Endothelial cell of umbilical vein (primary cell): ENCODE data around the gene SEMA5A.

Experiments used
- EZH2 ChIP-seq: IDR thresholded peaks from 2 replicates; pipeline ENCODE4 v1.6.1; 2012; ENCODE audit warnings: borderline replicate concordance, low read depth, mild to moderate bottlenecking, moderate library complexity, low read length, inconsistent platforms; ENCODE audit not compliant: severe bottlenecking
- MAX ChIP-seq: IDR thresholded peaks from 2 replicates; pipeline ENCODE4 v1.6.1; 2011; ENCODE audit not compliant: insufficient read depth, insufficient read length
- POLR2A ChIP-seq: IDR thresholded peaks from 2 replicates; pipeline ENCODE4 v1.6.1; 2012; ENCODE audit warnings: low read depth, mild to moderate bottlenecking, control low read depth, low read length

- TF ChIP-seq MAX, result no peak
- no peak for TF ChIP-seq EZH2
- TF ChIP-seq POLR2A, result no peak
Measured at GRCh38 chr5:9588254-9588653, 42.4 kb upstream of the SEMA5A start.
